SJSA1 (cell line): ENCODE measurements around the gene SMYD1. TPM values are rescaled to one million over a fixed set of nuclear protein-coding genes. Genes with fewer than 3 reads are reported as not detected.

Source experiments
- DNase-seq, 2 experiments: peaks; one replicate each; pipeline ENCODE4 v3.0.0-alpha.2; 2015 to 2020; ENCODE audit warnings: low spot score in 2 of 2, low read depth in 1 of 2
- H3K27ac ChIP-seq: fragments of 250-450 bp; sonication (Bioruptor Pico); 2 replicates; pipeline ENCODE4 v1.5.1; 2020; ENCODE audit warnings: mild to moderate bottlenecking, moderate library complexity
- H3K27me3 ChIP-seq: fragments of 250-450 bp; sonication (Bioruptor Pico); replicated peaks from 2 replicates; pipeline ENCODE4 v1.5.1; 2020; ENCODE audit warnings: mild to moderate bottlenecking, moderate library complexity
- H3K36me3 ChIP-seq: fragments of 250-450 bp; sonication (Bioruptor Pico); 2 replicates; pipeline ENCODE4 v1.5.1; 2020; ENCODE audit warnings: mild to moderate bottlenecking
- H3K4me1 ChIP-seq: fragments of 250-450 bp; sonication (Bioruptor Pico); replicated peaks from 2 replicates; pipeline ENCODE4 v1.6.1; 2021; ENCODE audit warnings: mild to moderate bottlenecking
- H3K4me3 ChIP-seq: fragments of 250-450 bp; sonication (Bioruptor Pico); 2 replicates; pipeline ENCODE4 v1.5.1; 2020; ENCODE audit warnings: mild to moderate bottlenecking
- H3K9me3 ChIP-seq: fragments of 250-450 bp; sonication (Bioruptor Pico); replicated peaks from 2 replicates; pipeline ENCODE4 v1.5.1; 2020; ENCODE audit warnings: mild to moderate bottlenecking
- total RNA-seq: library from RNA; depleted of rRNA; stranded (reverse); fragments of >200 nt; shearing (Covaris generic); gene quantifications from 2 replicates; pipeline ENCODE4 v1.2.3, GENCODE V29; 2014

SMYD1 gene
- total RNA-seq, 1 experiment from 2014 or later, result not detected

GRCh38 chr2:88100489-88100858 is 32.8 kb downstream of the SMYD1 start:
- H3K27ac ChIP-seq, result no peak overlapping the region
- 0 out of 2 replicates have a peak, but pooled peaks cover 5% of the 10 kb centered on the region for H3K27me3 ChIP-seq
- no peaks in the 10 kb centered on the region for H3K9me3 ChIP-seq
- DNase-seq, result no peak
- no peaks in the 10 kb centered on the region for H3K36me3 ChIP-seq
- H3K4me1 ChIP-seq, result no peaks in the 10 kb centered on the region
- H3K4me3 ChIP-seq, result no peak overlapping the region

- Histone ChIP-seq H3K4me3 (no peak overlapping the region), H3K27me3 (0 out of 2 replicates have a peak, but pooled peaks cover 7% of the 10 kb centered on the region)
These were observed 41.2 kb downstream of the SMYD1 start for GRCh38 chr2:88108796-88109195.

DNA sequence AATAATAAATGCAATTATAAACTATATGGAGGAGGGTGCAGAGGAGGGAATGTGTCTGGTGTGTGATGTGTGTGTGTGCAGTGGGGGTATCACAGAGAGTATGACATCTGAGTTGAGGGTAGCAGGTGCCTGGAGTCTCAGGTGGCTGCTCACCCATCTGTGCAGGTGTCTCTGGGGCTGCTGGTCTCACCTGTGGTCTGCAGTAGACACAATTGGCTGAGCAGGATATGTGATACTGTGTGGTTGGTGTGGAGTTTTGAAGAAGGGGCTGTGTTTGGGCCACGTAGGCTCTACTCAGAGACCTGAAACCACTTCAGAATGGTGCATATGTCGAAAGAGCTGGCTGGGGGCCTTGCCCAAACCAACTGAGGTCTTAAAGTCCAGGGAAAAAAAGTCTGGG is 43.2 kb downstream of the SMYD1 start:
- Histone ChIP-seq H3K4me1 (no peaks in the 10 kb centered on the region), H3K36me3 (no peaks in the 10 kb centered on the region), H3K4me3 (no peak overlapping the region), H3K27me3 (0 out of 2 replicates have a peak, but pooled peaks cover 4% of the 10 kb centered on the region), H3K27ac (no peak overlapping the region), H3K9me3 (no peaks in the 10 kb centered on the region)
- DNase-seq, result no peak

More at GRCh38 chr2:88108796-88109195, 41.2 kb downstream of the SMYD1 start:
- H3K36me3 ChIP-seq, result no peaks in the 10 kb centered on the region
- no peaks in the 10 kb centered on the region for H3K4me1 ChIP-seq
- H3K9me3 ChIP-seq, result no peaks in the 10 kb centered on the region
- DNase-seq, result no peak
- H3K27ac ChIP-seq, result no peak overlapping the region

DNA sequence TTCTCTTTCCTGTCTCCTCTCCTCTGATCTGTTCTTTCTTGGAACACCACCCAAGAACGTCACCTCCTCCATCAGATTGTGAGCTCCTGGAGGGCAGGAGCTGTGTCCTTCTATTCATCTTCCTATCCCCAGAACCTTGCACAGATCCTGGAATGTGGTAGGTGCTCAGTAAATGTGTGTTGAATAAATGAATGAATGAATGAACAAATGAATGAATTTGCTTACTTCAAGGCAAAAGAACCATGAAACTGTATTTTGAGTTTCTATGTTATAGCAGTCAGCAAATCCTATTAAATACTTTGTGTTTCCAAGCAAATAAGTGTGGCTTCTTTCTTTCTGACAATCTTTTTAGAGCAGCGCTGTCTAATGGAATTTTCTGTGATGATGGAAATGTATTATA is 45.4 kb downstream of the SMYD1 start:
- Histone ChIP-seq H3K27ac (no peak overlapping the region), H3K9me3 (no peaks in the 10 kb centered on the region), H3K4me1 (no peaks in the 10 kb centered on the region), H3K36me3 (no peaks in the 10 kb centered on the region), H3K4me3 (no peak overlapping the region), H3K27me3 (0 out of 2 replicates have a peak, but pooled peaks cover 4% of the 10 kb centered on the region)
- DNase-seq, result no peak

DNA sequence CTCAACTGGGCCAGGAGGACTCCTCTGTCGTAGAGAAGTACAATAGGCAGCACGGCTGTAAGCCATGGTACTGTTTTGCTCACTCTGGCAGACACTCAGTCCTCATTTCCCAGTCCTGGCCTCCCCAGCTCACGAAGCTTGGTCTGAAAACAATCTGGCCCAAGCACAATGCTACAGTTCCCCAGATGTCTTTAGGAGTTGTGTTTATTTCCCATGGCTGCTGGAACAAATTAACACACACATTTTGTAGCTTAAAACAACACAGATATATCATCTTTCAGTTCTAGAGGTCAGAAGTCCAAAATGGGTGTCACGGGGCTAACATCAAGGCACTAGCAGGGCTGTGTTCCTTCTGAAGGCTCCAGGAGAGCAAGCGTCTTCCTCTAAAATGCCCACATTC is 47.3 kb downstream of the SMYD1 start:
- Histone ChIP-seq H3K4me3 (no peak overlapping the region), H3K27ac (no peak overlapping the region), H3K9me3 (no peaks in the 10 kb centered on the region), H3K36me3 (no peaks in the 10 kb centered on the region), H3K27me3 (0 out of 2 replicates have a peak, but pooled peaks cover 7% of the 10 kb centered on the region), H3K4me1 (no peaks in the 10 kb centered on the region)
- no peak for DNase-seq

GRCh38 chr2:88115825-88116518 is 48.3 kb downstream of the SMYD1 start:
- Histone ChIP-seq H3K27ac (no peak overlapping the region), H3K27me3 (0 out of 2 replicates have a peak, but pooled peaks cover 9% of the 10 kb centered on the region), H3K4me3 (no peak overlapping the region), H3K9me3 (no peaks in the 10 kb centered on the region), H3K36me3 (no peaks in the 10 kb centered on the region), H3K4me1 (no peaks in the 10 kb centered on the region)
- no peak for DNase-seq

DNA sequence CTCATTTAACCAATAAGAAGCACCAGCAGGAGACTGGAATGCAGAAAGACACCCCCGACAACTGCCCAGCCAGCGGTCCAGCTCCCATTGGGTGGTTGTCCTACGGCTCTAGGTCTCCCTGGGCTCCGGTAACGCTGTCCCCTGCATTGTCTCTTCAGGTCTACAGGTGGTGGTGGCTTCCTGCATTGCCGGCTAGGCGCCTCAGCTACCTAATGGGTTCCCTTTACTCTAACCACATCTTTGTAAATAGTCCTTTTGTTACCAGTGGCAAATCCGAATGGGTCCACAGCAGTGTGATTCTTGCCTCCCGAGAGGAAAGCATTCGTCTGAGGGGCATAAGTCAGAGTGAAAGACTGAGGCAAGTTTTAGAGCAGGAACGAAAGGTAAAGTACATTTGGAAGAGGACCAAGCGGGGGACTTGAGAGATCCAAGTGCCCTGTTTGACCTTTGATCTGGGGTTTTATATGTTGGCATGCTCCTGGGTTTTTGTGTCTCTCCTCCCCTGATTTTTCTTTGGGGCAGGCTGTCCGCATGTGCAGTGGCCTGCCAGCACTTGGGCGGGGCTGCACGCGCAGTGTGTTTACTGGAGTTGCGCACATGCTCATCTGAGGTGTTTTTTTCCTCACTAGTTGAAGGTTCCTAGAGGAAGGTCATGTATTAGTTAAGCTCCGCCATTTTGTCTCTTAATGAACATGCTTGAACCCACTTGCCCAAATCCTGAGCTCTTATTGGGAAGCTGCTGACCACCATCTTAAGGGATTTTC is 49.2 kb downstream of the SMYD1 start:
- Histone ChIP-seq H3K9me3 (no peaks in the 10 kb centered on the region), H3K4me1 (no peaks in the 10 kb centered on the region), H3K36me3 (no peaks in the 10 kb centered on the region), H3K27ac (no peak overlapping the region), H3K27me3 (0 out of 2 replicates have a peak, but pooled peaks cover 9% of the 10 kb centered on the region), H3K4me3 (no peak overlapping the region)
- no peak for DNase-seq

- H3K4me1 ChIP-seq, result no peaks in the 10 kb centered on the region
- no peak overlapping the region for H3K27ac ChIP-seq
- no peak for DNase-seq
- no peaks in the 10 kb centered on the region for H3K9me3 ChIP-seq
- H3K36me3 ChIP-seq, result no peaks in the 10 kb centered on the region
- H3K27me3 ChIP-seq, result 0 out of 2 replicates have a peak, but pooled peaks cover 9% of the 10 kb centered on the region
- no peak overlapping the region for H3K4me3 ChIP-seq
These were observed 50.3 kb downstream of the SMYD1 start for GRCh38 chr2:88117973-88118372.

- Histone ChIP-seq H3K9me3 (no peaks in the 10 kb centered on the region), H3K36me3 (no peaks in the 10 kb centered on the region), H3K27me3 (0 out of 2 replicates have a peak, but pooled peaks cover 5% of the 10 kb centered on the region), H3K4me1 (no peaks in the 10 kb centered on the region), H3K4me3 (no peak overlapping the region), H3K27ac (no peak overlapping the region)
- DNase-seq, result no peak
These were observed 54.1 kb downstream of the SMYD1 start for GRCh38 chr2:88121678-88122077.

DNA sequence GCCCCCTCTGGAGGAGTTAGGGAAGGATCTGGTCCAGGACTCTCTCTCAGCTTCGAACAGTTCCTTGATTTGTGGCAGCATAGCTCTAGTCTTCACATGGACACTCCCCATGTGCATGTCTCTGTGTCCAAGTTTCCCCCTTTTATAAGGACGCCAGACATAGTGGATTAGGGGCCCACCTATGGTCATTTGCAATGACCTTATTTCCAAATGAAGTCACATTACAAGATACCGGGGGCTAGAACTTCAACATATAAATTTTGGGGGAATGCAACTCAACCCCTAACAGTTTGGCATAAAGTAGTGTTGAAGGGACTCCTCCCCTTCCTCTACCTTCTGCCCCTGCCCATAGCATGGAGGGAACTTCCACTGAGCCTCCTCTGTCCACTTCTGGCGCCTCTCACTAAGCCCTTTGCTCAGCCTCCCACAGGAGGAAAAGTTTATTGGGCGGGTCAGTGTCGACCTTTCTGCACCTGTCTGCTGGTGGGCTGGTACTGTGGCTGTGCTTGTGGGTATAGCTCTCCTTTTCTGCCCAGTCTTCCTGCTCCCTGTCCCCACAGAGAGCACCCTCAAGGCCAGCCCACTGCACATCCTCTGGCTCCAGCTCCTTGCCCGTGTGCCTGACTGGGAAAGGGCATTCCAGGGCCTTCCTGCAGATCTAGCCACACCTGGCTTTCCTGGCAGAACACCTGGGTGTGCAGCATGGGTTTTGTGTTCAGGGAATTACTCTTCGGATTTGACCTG is 54.7 kb downstream of the SMYD1 start:
- Histone ChIP-seq H3K27me3 (0 out of 2 replicates have a peak, but pooled peaks cover 5% of the 10 kb centered on the region), H3K9me3 (no peaks in the 10 kb centered on the region), H3K36me3 (no peaks in the 10 kb centered on the region), H3K4me1 (no peaks in the 10 kb centered on the region), H3K27ac (no peak overlapping the region), H3K4me3 (no peak overlapping the region)
- no peak for DNase-seq

DNA sequence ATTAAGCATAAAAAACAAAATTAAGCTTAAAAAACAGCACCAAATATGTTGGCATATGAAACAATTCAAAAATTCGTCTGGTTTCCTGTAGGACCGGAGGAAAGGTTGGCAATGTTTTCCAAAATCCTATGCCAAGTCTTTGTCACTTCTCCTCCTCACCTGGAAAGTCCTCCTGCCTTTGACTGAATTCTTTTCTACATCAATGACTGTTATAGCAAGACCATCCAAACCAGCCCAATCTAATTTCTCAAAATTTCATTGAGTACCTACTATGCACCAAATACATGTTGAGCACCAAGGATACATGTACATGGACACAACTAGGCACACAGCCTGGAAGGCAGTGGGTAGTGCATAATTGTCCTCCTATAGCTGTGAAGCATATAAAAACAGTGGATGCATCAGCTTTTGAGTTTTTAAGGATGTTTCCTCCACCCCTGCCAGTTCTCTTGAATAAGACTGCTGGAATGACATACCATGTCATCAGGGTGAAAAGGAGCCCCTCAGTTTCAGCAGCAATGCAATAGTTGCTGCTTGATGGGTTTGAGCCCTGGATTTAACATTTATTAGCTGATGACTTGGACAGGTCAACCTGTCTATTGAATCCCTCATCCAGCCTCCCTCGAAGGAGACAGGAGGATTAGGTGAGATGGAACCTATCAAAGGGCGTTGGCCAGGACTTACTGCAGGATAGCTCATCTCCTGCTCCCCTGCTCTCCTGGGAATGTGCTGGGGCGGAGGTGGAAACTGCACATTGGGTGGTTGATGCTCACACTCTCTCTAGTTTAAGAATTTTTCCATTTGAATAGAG is 55.7 kb downstream of the SMYD1 start:
- Histone ChIP-seq H3K9me3 (no peaks in the 10 kb centered on the region), H3K27me3 (0 out of 2 replicates have a peak, but pooled peaks cover 5% of the 10 kb centered on the region), H3K27ac (no peak overlapping the region), H3K4me1 (no peaks in the 10 kb centered on the region), H3K36me3 (no peaks in the 10 kb centered on the region), H3K4me3 (no peak overlapping the region)
- no peak for DNase-seq

DNA sequence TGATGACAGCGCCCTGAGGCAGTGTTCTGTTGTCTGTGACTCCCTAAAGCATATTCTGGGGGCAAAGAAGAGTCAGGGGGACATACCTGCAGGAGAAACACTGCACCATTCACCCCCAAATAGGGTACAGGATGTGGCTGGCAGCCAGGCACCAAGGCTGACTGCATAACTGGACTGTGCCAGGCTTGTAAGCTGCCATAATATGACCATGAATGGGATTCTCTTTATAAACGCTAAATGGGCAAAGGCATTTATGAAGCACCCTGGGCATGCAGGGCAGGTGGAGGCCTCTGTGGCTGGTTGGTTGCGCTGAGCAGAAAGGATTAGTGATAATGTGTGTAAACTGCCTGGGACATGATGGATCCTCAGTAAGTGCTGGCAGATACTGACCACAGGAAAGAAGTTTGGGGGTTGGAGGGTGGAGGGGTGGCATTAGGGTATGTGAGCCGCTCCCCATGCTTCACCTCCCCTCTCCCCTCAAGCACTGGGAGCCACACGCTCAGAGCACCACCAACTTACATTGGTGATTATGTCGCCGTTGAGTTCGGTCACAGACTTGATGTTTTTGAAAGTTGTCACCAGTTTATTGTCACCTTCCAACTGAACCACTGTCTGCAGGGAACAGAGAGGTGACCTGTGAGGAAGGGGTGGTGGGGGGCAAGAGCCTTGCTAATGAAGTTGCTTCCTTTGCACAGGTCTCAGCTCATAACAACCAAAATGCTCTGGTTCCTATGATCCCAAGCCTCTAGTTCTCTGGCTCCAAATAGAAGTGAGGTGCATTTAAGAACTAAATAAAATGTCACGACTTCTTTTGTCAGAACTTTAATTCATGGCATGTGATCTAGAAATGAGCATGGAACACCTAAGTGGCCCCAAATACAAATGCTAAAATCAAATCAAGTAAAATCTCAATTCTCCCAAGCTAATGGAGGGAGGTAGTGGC is 56.6 kb downstream of the SMYD1 start:
- DNase-seq, result no peak
- Histone ChIP-seq H3K36me3 (no peaks in the 10 kb centered on the region), H3K4me3 (no peak overlapping the region), H3K9me3 (no peaks in the 10 kb centered on the region), H3K27ac (no peak overlapping the region), H3K27me3 (0 out of 2 replicates have a peak, but pooled peaks cover 3% of the 10 kb centered on the region), H3K4me1 (no peaks in the 10 kb centered on the region)
